COLO829 (cell line): ENCODE data around the gene TBL1X.

ENCODE experiments used
- DNase-seq: peaks from one replicate; pipeline ENCODE4 v3.0.0; 2012; ENCODE audit warnings: low spot score

TBL1X gene

GRCh38 chrX:9668537-9668936 lies 203.7 kb downstream of the TBL1X start:
- no peak for DNase-seq

GRCh38 chrX:9670136-9670814 lies 205.4 kb downstream of the TBL1X start:
- DNase-seq: no peak

- no peak for DNase-seq
Observed at GRCh38 chrX:9671998-9672397, 207.1 kb downstream of the TBL1X start.

- no peak for DNase-seq
Observed at GRCh38 chrX:9676306-9676705, 211.4 kb downstream of the TBL1X start.

GRCh38 chrX:9676738-9677097 lies 211.9 kb downstream of the TBL1X start:
- DNase-seq: no peak

- DNase-seq: no peak
Observed at GRCh38 chrX:9677098-9677739, 212.4 kb downstream of the TBL1X start.

GRCh38 chrX:9678215-9678965 lies 213.5 kb downstream of the TBL1X start:
- DNase-seq: no peak

- no peak for DNase-seq
Observed at GRCh38 chrX:9681011-9681410, 216.2 kb downstream of the TBL1X start.

GRCh38 chrX:9681422-9681821 lies 216.6 kb downstream of the TBL1X start:
- DNase-seq: no peak

GRCh38 chrX:9682456-9682855 lies 217.6 kb downstream of the TBL1X start:
- no peak for DNase-seq

- no peak for DNase-seq
Observed at GRCh38 chrX:9682861-9683260, 218.0 kb downstream of the TBL1X start.

- DNase-seq: no peak
Observed at GRCh38 chrX:9683350-9683749, 218.5 kb downstream of the TBL1X start.

GRCh38 chrX:9687899-9688298 lies 223.0 kb downstream of the TBL1X start:
- DNase-seq: no peak

GRCh38 chrX:9688833-9689232 lies 224.0 kb downstream of the TBL1X start:
- no peak for DNase-seq

- DNase-seq: no peak
Observed at GRCh38 chrX:9690046-9690445, 225.2 kb downstream of the TBL1X start.

- no peak for DNase-seq
Observed at GRCh38 chrX:9693307-9694001, 228.6 kb downstream of the TBL1X start.

- DNase-seq: no peak
Observed at GRCh38 chrX:9698576-9698975, 233.7 kb downstream of the TBL1X start.

- DNase-seq: no peak
Observed at GRCh38 chrX:9700555-9700954, 235.7 kb downstream of the TBL1X start.

- DNase-seq: no peak
Observed at GRCh38 chrX:9701790-9702189, 236.9 kb downstream of the TBL1X start.

- no peak for DNase-seq
Observed at GRCh38 chrX:9703406-9703805, 238.5 kb downstream of the TBL1X start.

GRCh38 chrX:9704876-9705465 lies 240.1 kb downstream of the TBL1X start:
- DNase-seq: no peak

- DNase-seq: no peak
Observed at GRCh38 chrX:9706421-9706820, 241.6 kb downstream of the TBL1X start.
